Measurements from ENCODE around the gene GEMIN4.
"Not testable (repeated sequence)": the region's sequence is repeated elsewhere in the genome, so short reads cannot be mapped to it uniquely, and the experiment has no call there.

Gene GEMIN4

DNA sequence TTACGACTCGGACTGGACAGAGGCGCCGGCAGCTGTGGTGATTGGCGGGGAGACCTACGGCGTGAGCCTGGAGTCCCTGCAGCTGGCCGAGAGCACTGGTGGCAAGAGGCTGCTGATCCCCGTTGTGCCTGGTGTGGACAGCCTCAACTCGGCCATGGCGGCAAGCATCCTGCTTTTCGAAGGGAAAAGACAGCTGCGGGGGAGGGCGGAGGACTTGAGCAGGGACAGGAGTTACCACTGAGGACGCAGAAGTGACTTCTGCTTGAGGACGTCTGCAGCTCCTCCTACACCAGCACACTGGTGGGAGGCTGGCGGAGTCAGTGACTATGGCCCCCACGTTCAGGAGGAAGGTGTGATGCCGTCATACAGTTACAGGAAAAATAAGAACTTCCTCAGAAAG, 39.8 kb upstream of the GEMIN4 start:
- TF ChIP-seq, protein P1, sequence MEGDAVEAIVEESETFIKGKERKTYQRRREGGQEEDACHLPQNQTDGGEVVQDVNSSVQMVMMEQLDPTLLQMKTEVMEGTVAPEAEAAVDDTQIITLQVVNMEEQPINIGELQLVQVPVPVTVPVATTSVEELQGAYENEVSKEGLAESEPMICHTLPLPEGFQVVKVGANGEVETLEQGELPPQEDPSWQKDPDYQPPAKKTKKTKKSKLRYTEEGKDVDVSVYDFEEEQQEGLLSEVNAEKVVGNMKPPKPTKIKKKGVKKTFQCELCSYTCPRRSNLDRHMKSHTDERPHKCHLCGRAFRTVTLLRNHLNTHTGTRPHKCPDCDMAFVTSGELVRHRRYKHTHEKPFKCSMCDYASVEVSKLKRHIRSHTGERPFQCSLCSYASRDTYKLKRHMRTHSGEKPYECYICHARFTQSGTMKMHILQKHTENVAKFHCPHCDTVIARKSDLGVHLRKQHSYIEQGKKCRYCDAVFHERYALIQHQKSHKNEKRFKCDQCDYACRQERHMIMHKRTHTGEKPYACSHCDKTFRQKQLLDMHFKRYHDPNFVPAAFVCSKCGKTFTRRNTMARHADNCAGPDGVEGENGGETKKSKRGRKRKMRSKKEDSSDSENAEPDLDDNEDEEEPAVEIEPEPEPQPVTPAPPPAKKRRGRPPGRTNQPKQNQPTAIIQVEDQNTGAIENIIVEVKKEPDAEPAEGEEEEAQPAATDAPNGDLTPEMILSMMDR (IDR thresholded peaks at IDR 0.05; ENCODE audit: unreplicated experiment in 3 of 3), result no peak
- Mint-ChIP-seq H3K27ac (no peak overlapping the region), H3K36me3 (ENCODE audit: low read depth) (peaks cover 42% of the 10 kb centered on the region), H3K27me3 (ENCODE audit: low read depth) (no peaks in the 10 kb centered on the region), H3K9me3 (no peaks in the 10 kb centered on the region), H3K4me3 (no peak overlapping the region), H3K4me1 (peaks cover 11% of the 10 kb centered on the region)

DNA sequence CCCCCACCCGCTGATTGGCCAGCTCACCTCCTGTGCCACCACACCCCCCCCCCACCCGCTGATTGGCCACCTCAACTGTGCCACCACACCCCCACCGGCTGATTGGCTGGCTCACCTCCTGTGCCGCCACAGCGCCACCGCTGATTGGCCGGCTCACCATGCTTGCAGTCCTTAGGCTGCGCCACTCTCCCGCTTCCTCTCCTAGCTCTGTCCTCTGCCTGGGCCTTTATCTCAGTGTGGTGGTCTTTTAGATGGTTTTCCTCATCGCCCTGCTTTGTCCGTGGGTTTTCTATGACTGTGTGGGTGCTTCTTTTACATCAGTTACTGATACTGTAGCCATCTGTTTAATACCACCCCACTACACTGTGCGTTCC, 38.8 kb upstream of the GEMIN4 start:
- H3K4me1 Mint-ChIP-seq; H3K27ac Mint-ChIP-seq; H3K4me3 Mint-ChIP-seq; H3K27me3 Mint-ChIP-seq (ENCODE audit: low read depth); H3K9me3 Mint-ChIP-seq: not testable (repeated sequence)
- peaks cover 38% of the 10 kb centered on the region for H3K36me3 Mint-ChIP-seq (ENCODE audit: low read depth)

DNA sequence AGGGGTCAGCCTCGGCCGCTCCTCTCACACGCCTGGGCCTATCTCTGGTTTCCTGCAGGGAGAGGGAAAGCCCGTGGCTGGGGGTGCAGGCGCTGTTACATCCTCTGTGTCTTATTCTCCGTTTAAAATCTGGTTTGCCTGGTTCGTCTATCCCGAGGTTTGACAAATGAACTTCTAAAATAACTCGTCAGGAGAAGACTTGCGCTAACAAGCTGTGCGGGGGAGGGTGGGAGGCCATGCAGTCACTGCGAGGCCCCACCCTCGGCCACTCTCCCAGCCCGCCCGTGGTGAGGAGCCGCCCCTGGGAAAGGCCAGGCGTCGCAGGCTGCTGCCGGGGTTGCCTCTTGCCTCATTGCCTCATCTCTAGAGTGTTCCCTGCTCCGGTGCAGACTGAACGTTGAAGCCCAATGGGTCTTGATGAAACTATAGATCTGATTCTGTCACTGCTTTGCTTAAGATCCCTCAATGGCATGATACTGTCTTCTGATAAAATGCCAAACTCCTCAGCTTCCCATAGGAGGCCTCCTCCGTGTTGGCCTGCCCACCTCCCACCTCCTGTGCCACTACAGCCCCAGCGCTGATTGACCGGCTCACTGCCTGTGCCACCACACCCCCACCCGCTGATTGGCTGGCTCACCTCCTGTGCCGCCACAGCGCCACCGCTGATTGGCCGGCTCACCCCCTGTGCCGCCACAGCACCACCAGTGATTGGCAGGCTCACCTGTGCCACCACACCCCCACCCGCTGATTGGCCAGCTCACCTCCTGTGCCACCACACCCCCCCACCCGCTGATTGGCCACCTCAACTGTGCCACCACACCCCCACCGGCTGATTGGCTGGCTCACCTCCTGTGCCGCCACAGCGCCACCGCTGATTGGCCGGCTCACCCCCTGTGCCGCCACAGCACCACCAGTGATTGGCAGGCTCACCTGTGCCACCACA, 38.1 kb upstream of the GEMIN4 start:
- H3K4me1 Mint-ChIP-seq; H3K9me3 Mint-ChIP-seq; H3K27ac Mint-ChIP-seq; H3K27me3 Mint-ChIP-seq (ENCODE audit: low read depth); H3K4me3 Mint-ChIP-seq: not testable (repeated sequence)
- peaks cover 38% of the 10 kb centered on the region for H3K36me3 Mint-ChIP-seq (ENCODE audit: low read depth)

DNA sequence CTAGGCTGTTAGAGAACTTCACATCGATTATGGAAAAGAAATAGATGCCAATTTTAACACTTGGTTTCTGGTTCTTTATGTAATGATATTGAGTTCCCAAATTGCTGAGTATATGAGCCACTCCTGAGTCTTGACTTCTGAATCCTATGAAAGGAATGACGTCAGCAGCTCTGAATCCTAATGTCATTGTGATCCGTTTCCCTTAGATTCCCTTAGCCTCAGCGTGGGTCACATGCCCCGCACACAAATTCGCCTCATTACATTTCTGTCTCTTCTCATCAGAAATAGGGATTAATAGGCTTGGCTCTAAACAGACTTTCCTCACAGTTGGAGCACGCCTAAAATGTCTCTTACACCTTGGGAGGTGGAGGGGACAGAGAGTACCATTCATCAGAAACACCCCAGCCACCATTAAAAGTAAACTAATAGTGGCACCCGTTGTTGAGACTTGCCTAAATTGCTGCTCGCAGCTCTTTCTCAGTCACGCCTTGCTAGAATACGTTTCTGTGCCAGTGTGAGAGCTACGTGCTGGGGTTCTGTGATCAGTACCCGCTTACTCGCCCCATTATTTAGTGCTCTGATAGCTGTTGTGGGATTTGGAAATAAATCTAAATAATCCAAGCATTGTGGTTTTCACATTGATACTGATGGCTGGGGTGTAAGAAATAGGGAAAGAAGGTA, 37.2 kb upstream of the GEMIN4 start:
- no peaks in the 10 kb centered on the region for H3K27me3 Mint-ChIP-seq (ENCODE audit: low read depth)

DNA sequence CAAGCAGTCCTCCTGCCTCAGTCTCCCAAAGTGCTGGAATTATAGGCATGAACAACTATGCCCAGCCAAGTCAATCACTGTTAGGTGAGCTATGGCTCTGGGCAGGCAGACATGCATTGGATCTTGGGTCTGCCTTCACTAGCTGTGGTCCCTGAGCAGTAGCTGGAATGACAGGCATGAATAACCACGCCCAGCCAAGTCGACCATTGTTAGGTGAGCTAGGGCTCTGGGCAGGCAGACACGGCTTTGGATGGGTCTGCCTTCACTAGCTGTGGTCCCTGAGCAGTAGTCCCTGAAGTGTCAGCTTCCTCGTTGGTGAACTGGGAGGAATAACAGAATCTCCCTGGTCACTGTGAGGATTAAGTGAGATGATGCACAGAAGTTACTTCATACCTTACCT, 36.5 kb upstream of the GEMIN4 start:
- Mint-ChIP-seq H3K4me3 (no peak overlapping the region), H3K9me3 (no peaks in the 10 kb centered on the region), H3K4me1 (peaks cover 5% of the 10 kb centered on the region), H3K36me3 (ENCODE audit: low read depth) (peaks cover 35% of the 10 kb centered on the region), H3K27ac (no peak overlapping the region), H3K27me3 (ENCODE audit: low read depth) (no peaks in the 10 kb centered on the region)
- TF ChIP-seq, protein P1 (IDR thresholded peaks at IDR 0.05; ENCODE audit: unreplicated experiment in 3 of 3), result no peak

More for the DNA sequence above, 37.2 kb upstream of the GEMIN4 start:
- Mint-ChIP-seq H3K4me3 (no peak overlapping the region), H3K4me1 (no peaks in the 10 kb centered on the region), H3K9me3 (no peaks in the 10 kb centered on the region), H3K27ac (no peak overlapping the region), H3K36me3 (ENCODE audit: low read depth) (peaks cover 35% of the 10 kb centered on the region)
- TF ChIP-seq, protein P1 (IDR thresholded peaks at IDR 0.05; ENCODE audit: unreplicated experiment in 3 of 3), result no peak

DNA sequence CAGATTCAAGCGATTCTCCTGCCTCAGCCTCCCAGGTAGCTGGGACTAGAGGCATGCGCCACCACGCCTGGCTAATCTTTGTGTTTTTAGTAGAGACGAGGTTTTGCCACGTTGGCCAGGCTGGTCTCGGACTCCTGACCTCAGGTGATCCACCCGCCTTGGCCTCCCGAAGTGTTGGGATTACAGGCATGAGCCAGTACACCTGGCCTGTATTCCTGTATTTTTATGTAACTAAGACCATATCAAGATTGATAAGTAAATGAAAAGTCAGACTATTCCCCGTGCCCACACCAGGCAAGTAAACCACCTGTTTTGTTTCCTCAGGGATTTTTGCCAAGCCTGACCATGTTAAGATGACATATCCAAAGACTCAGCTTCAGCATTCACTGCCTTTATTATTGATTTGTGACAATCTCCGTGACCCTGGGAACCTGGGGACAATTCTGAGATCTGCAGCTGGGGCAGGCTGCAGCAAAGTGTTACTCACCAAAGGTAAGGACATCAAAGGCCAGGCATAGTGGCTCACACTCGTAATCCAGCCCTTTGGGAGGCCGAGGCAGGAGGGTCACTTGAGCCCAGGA, 35.7 kb upstream of the GEMIN4 start:
- Mint-ChIP-seq H3K4me3 (no peak overlapping the region), H3K27me3 (ENCODE audit: low read depth) (no peaks in the 10 kb centered on the region), H3K4me1 (peaks cover 10% of the 10 kb centered on the region), H3K9me3 (no peaks in the 10 kb centered on the region), H3K27ac (no peak overlapping the region), H3K36me3 (ENCODE audit: low read depth) (peaks cover 33% of the 10 kb centered on the region)
- TF ChIP-seq, protein P1 (IDR thresholded peaks at IDR 0.05; ENCODE audit: unreplicated experiment in 3 of 3), result no peak

DNA sequence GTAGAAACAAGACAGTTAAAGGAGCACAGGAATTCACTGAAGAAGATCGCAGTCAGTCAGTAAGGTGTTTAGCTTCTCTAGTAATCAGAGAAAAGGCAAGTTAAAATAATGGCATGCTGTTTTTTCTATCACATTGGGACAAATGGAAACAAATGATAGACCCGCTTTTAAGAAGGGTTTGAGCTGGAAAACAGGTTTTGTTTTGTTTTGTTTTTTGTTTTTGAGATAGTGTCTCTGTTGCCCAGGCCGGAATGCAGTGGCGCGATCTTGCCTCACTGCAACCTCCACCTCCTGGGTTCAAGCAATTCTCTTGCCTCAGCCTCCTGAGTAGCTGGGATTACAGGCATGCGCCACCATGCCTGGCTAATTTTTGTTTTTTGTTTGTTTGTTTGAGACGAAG, 33.8 kb upstream of the GEMIN4 start:
- H3K4me3 Mint-ChIP-seq; H3K27ac Mint-ChIP-seq; H3K9me3 Mint-ChIP-seq; H3K27me3 Mint-ChIP-seq (ENCODE audit: low read depth): not testable (repeated sequence)
- H3K4me1 Mint-ChIP-seq, result peaks cover 23% of the 10 kb centered on the region
- H3K36me3 Mint-ChIP-seq (ENCODE audit: low read depth), result peaks cover 19% of the 10 kb centered on the region
